ENCODE data around the gene GNAO1.
A peak's percentile ranks its signal among the peaks of the same experiment; 100 is the strongest.

GNAO1 gene

GRCh38 chr16:56295059-56295665, 103.9 kb downstream of the GNAO1 start:
- Mint-ChIP-seq H3K27me3 (no peaks in the 10 kb centered on the region), H3K27ac (no peak overlapping the region), H3K9me3 (no peaks in the 10 kb centered on the region), H3K4me3 (no peak overlapping the region), H3K4me1 (ENCODE audit: low read depth) (peaks cover 8% of the 10 kb centered on the region), H3K36me3 (ENCODE audit: low read depth) (no peaks in the 10 kb centered on the region)
- DNase-seq: no peak

GRCh38 chr16:56295739-56296527, 104.6 kb downstream of the GNAO1 start:
- H3K9me3 Mint-ChIP-seq: no peaks in the 10 kb centered on the region
- H3K4me1 Mint-ChIP-seq (ENCODE audit: low read depth): peaks cover 6% of the 10 kb centered on the region
- H3K4me3 Mint-ChIP-seq: no peak overlapping the region
- H3K27ac Mint-ChIP-seq: no peak overlapping the region
- H3K36me3 Mint-ChIP-seq (ENCODE audit: low read depth): no peaks in the 10 kb centered on the region
- no peak for DNase-seq
- no peaks in the 10 kb centered on the region for H3K27me3 Mint-ChIP-seq

- Mint-ChIP-seq H3K9me3 (no peaks in the 10 kb centered on the region), H3K27ac (no peak overlapping the region), H3K36me3 (ENCODE audit: low read depth) (no peaks in the 10 kb centered on the region), H3K4me3 (no peak overlapping the region), H3K4me1 (ENCODE audit: low read depth) (peaks cover 6% of the 10 kb centered on the region), H3K27me3 (no peaks in the 10 kb centered on the region)
- DNase-seq: no peak
Measured at GRCh38 chr16:56297684-56298083, 106.4 kb downstream of the GNAO1 start.

- Mint-ChIP-seq H3K36me3 (ENCODE audit: low read depth) (no peaks in the 10 kb centered on the region), H3K27me3 (no peaks in the 10 kb centered on the region)
Measured at GRCh38 chr16:56298116-56298515, 106.8 kb downstream of the GNAO1 start.

GRCh38 chr16:56298948-56299596, 107.8 kb downstream of the GNAO1 start:
- Mint-ChIP-seq H3K27ac (peak overlapping the region; percentile 41), H3K36me3 (ENCODE audit: low read depth) (no peaks in the 10 kb centered on the region), H3K27me3 (no peaks in the 10 kb centered on the region), H3K9me3 (no peaks in the 10 kb centered on the region), H3K4me1 (ENCODE audit: low read depth) (peaks cover 6% of the 10 kb centered on the region), H3K4me3 (no peak overlapping the region)
- no peak for DNase-seq

More at GRCh38 chr16:56298116-56298515, 106.8 kb downstream of the GNAO1 start:
- Mint-ChIP-seq H3K4me1 (ENCODE audit: low read depth) (peaks cover 6% of the 10 kb centered on the region), H3K9me3 (no peaks in the 10 kb centered on the region), H3K4me3 (no peak overlapping the region), H3K27ac (no peak overlapping the region)
- no peak for DNase-seq

- H3K9me3 Mint-ChIP-seq: no peaks in the 10 kb centered on the region
- no peak for DNase-seq
- no peaks in the 10 kb centered on the region for H3K27me3 Mint-ChIP-seq
- H3K4me1 Mint-ChIP-seq (ENCODE audit: low read depth): peaks cover 6% of the 10 kb centered on the region
- H3K27ac Mint-ChIP-seq: no peak overlapping the region
- H3K4me3 Mint-ChIP-seq: no peak overlapping the region
- no peaks in the 10 kb centered on the region for H3K36me3 Mint-ChIP-seq (ENCODE audit: low read depth)
Measured at GRCh38 chr16:56300242-56300623, 108.9 kb downstream of the GNAO1 start.

GRCh38 chr16:56300891-56301850, 109.9 kb downstream of the GNAO1 start:
- H3K4me1 Mint-ChIP-seq (ENCODE audit: low read depth): peaks cover 6% of the 10 kb centered on the region
- no peak overlapping the region for H3K27ac Mint-ChIP-seq
- H3K9me3 Mint-ChIP-seq: no peaks in the 10 kb centered on the region
- H3K27me3 Mint-ChIP-seq: no peaks in the 10 kb centered on the region
- no peak overlapping the region for H3K4me3 Mint-ChIP-seq
- DNase-seq: no peak
- H3K36me3 Mint-ChIP-seq (ENCODE audit: low read depth): no peaks in the 10 kb centered on the region

- H3K4me3 Mint-ChIP-seq: no peak overlapping the region
- H3K27me3 Mint-ChIP-seq: no peaks in the 10 kb centered on the region
Measured at GRCh38 chr16:56302506-56302905, 111.2 kb downstream of the GNAO1 start.

GRCh38 chr16:56303066-56303715, 111.9 kb downstream of the GNAO1 start:
- Mint-ChIP-seq H3K27ac (no peak overlapping the region), H3K9me3 (no peaks in the 10 kb centered on the region), H3K27me3 (no peaks in the 10 kb centered on the region), H3K4me1 (ENCODE audit: low read depth) (peaks cover 6% of the 10 kb centered on the region), H3K36me3 (ENCODE audit: low read depth) (no peaks in the 10 kb centered on the region), H3K4me3 (no peak overlapping the region)
- DNase-seq: no peak

More at GRCh38 chr16:56302506-56302905, 111.2 kb downstream of the GNAO1 start:
- Mint-ChIP-seq H3K36me3 (ENCODE audit: low read depth) (no peaks in the 10 kb centered on the region), H3K4me1 (ENCODE audit: low read depth) (peaks cover 6% of the 10 kb centered on the region), H3K27ac (no peak overlapping the region), H3K9me3 (no peaks in the 10 kb centered on the region)
- DNase-seq: no peak

- Mint-ChIP-seq H3K4me3 (no peak overlapping the region), H3K9me3 (no peaks in the 10 kb centered on the region), H3K27ac (no peak overlapping the region), H3K36me3 (ENCODE audit: low read depth) (no peaks in the 10 kb centered on the region), H3K4me1 (ENCODE audit: low read depth) (peaks cover 6% of the 10 kb centered on the region), H3K27me3 (no peaks in the 10 kb centered on the region)
- DNase-seq: no peak
Measured at GRCh38 chr16:56303880-56304279, 112.6 kb downstream of the GNAO1 start.

- Mint-ChIP-seq H3K9me3 (no peaks in the 10 kb centered on the region), H3K36me3 (ENCODE audit: low read depth) (no peaks in the 10 kb centered on the region), H3K27ac (no peak overlapping the region), H3K27me3 (no peaks in the 10 kb centered on the region), H3K4me3 (no peak overlapping the region), H3K4me1 (ENCODE audit: low read depth) (peaks cover 8% of the 10 kb centered on the region)
- DNase-seq: no peak
Measured at GRCh38 chr16:56305956-56306565, 114.8 kb downstream of the GNAO1 start.

- DNase-seq: no peak
- Mint-ChIP-seq H3K9me3 (no peaks in the 10 kb centered on the region), H3K27me3 (no peaks in the 10 kb centered on the region), H3K4me1 (ENCODE audit: low read depth) (peaks cover 8% of the 10 kb centered on the region), H3K4me3 (no peak overlapping the region), H3K27ac (no peak overlapping the region), H3K36me3 (ENCODE audit: low read depth) (no peaks in the 10 kb centered on the region)
Measured at GRCh38 chr16:56306690-56307533, 115.6 kb downstream of the GNAO1 start.

- no peak overlapping the region for H3K27ac Mint-ChIP-seq
- no peak for DNase-seq
Measured at GRCh38 chr16:56307534-56307873, 116.2 kb downstream of the GNAO1 start.

More at GRCh38 chr16:56307534-56307873, 116.2 kb downstream of the GNAO1 start:
- Mint-ChIP-seq H3K27me3 (no peaks in the 10 kb centered on the region), H3K9me3 (no peaks in the 10 kb centered on the region), H3K4me3 (no peak overlapping the region), H3K36me3 (ENCODE audit: low read depth) (no peaks in the 10 kb centered on the region), H3K4me1 (ENCODE audit: low read depth) (peaks cover 8% of the 10 kb centered on the region)

Measured in activated T-cell treated with anti-CD3 and anti-CD28 coated beads, Interleukin-2, amount 50 U/mL, for 24 hours (primary cell).